Kidney epithelial cell (primary cell): ENCODE measurements around the gene NRARP. TPM values are rescaled to one million over a fixed set of nuclear protein-coding genes. Genes with fewer than 3 reads are reported as not detected.
A peak's percentile ranks its signal among the peaks of the same experiment; 100 is the strongest.

Experiments used
- DNase-seq: peaks from one replicate; pipeline ENCODE4 v3.0.0-alpha.2; 2010; ENCODE audit warnings: low read depth
- H3K27me3 ChIP-seq: 2 replicates; pipeline ENCODE4 v1.6.0; 2011; ENCODE audit warnings: low read length; ENCODE audit not compliant: control insufficient read depth, insufficient read depth
- H3K36me3 ChIP-seq: 2 replicates; pipeline ENCODE4 v1.5.1; 2011; ENCODE audit warnings: low read length; ENCODE audit not compliant: control insufficient read depth, insufficient read depth
- H3K4me3 ChIP-seq: 2 replicates; pipeline ENCODE4 v1.5.1; 2011; ENCODE audit warnings: low read depth, mild to moderate bottlenecking, control low read depth, low read length
- CTCF ChIP-seq: IDR thresholded peaks from 2 replicates; pipeline ENCODE4 v1.5.1; 2011; ENCODE audit warnings: mild to moderate bottlenecking, moderate library complexity, low read length, control low read depth, inconsistent platforms; ENCODE audit not compliant: insufficient read depth, poor library complexity, severe bottlenecking
- total RNA-seq: library from RNA; depleted of rRNA; stranded (reverse); fragments of >200 nt; gene quantifications from 2 replicates; pipeline ENCODE4 v1.2.3, GENCODE V29; 2015

Gene NRARP
- total RNA-seq, 1 donor from 2014 or later = 8.4 TPM

- peaks cover 47% of the 10 kb centered on the region for H3K27me3 ChIP-seq
- TF ChIP-seq CTCF = no peak
- DNase-seq = no peak
- H3K4me3 ChIP-seq = no peak overlapping the region
- H3K36me3 ChIP-seq = no peaks in the 10 kb centered on the region
Measured at GRCh38 chr9:137297966-137298365, 4.1 kb downstream of the NRARP start.

DNA sequence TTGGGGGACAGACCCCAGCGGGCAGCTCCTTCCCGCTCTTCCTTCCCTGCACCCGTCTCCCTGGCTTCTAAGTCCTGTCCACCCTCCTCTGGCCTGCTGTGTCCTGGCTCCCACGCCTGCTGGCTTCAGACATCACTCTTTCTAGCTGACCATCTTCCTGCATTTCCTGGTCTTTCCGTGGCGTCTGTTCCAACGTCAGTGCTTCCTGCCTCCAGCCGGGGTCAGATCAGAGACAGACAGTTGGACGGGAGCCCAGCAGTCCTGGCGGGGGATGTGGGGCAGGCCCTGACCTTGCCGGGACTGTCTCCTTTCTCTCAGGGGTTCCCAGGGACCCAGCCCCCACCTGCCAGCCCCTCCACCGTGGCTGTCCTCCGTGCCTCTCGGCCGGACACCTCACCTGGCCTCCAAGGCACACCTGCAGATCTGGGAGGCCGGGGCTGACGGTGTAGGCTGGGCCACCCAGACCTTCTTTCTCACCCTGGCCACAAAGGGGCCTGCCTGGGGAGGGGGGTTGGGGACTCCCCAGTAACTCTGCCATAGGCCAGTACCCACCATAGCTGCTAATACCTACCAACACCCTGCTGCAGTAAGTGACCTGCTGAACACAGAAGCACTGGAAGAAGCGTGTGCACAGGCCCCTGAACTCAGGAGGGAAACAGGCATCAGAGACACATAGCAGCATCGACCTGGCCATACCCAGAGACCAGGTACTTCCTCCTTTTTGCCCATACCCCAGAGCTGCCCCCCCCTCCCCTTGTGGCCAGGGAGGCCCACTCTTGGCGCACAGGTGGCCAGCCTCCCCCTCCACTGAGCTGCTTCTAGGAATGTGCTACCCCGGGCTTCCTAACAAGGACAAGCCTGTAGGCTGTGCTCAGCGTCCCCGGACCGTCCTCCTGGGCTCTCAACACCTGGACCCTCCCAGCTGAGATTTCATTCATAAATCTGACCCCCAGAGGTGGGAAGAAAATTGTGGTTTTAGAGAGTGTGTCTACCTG is 5.1 kb downstream of the NRARP start:
- no peak for TF ChIP-seq CTCF
- DNase-seq = no peak
- Histone ChIP-seq H3K4me3 (no peak overlapping the region), H3K36me3 (no peaks in the 10 kb centered on the region), H3K27me3 (peaks cover 49% of the 10 kb centered on the region)

GRCh38 chr9:137295849-137296669 is 6.0 kb downstream of the NRARP start:
- H3K36me3 ChIP-seq = no peaks in the 10 kb centered on the region
- no peak for DNase-seq
- H3K27me3 ChIP-seq = peaks cover 45% of the 10 kb centered on the region
- no peak for TF ChIP-seq CTCF
- no peak overlapping the region for H3K4me3 ChIP-seq

DNA sequence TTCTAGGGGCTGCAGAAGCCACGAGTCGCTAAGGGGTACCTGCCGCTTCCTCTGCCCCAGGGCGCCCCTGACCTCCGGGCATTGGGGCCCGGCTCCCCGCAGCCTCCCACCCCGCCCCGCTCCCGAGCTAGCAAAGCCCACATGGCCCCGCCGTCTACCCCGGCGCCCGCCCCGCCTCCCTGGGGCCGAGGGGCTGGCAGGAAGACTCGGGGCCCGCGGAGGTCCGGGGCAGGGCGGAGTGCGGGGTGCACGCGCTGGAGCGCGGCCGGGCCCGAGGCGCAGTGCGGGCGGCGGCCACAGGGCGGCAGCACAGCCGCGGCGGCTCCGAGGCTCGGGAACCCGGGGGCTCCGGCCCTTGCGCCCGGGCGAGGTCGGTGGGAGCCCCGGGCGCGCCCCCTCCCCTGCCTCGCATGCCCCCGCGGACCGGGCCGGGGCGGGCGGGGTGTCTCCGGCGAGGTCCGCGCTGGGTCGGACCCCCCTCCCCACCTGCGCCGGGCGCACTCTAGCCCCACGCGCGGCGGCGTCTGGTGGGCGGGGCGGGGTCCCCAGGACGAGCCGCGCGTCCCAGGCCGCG is 6.7 kb downstream of the NRARP start:
- Histone ChIP-seq H3K4me3 (no peak overlapping the region), H3K36me3 (no peaks in the 10 kb centered on the region), H3K27me3 (peaks cover 41% of the 10 kb centered on the region)
- TF ChIP-seq CTCF = no peak
- no peak for DNase-seq

- peak; percentile 39 for TF ChIP-seq CTCF
- H3K27me3 ChIP-seq = peaks cover 37% of the 10 kb centered on the region
- H3K4me3 ChIP-seq = no peak overlapping the region
- no peaks in the 10 kb centered on the region for H3K36me3 ChIP-seq
- no peak for DNase-seq
Measured at GRCh38 chr9:137294681-137295237, 7.3 kb downstream of the NRARP start.
